ENCODE results near the gene ANXA6.

DNA sequence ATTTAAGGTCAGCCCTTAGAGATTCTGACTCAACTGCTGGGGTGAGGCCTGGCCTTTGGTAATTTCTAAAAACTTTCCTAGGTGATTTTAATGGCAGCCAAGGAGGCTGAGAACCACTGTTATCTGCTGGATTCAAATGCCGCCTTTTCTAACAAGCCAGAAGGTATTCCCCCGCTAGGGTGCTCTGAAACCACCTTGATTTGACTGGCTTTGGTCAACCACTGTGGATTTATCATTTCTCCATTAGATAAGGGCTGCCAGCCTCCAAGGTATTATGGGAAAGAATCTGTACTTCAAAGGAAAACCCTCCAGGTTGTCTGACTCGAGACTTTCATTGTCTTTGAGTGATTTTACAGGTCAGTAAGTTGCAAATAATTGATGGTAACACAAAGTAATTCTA, 4.3 kb downstream of the ANXA6 start:
- TF ChIP-seq, protein P1, sequence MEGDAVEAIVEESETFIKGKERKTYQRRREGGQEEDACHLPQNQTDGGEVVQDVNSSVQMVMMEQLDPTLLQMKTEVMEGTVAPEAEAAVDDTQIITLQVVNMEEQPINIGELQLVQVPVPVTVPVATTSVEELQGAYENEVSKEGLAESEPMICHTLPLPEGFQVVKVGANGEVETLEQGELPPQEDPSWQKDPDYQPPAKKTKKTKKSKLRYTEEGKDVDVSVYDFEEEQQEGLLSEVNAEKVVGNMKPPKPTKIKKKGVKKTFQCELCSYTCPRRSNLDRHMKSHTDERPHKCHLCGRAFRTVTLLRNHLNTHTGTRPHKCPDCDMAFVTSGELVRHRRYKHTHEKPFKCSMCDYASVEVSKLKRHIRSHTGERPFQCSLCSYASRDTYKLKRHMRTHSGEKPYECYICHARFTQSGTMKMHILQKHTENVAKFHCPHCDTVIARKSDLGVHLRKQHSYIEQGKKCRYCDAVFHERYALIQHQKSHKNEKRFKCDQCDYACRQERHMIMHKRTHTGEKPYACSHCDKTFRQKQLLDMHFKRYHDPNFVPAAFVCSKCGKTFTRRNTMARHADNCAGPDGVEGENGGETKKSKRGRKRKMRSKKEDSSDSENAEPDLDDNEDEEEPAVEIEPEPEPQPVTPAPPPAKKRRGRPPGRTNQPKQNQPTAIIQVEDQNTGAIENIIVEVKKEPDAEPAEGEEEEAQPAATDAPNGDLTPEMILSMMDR (IDR thresholded peaks at IDR 0.05), result no peak
- no peak for TF ChIP-seq POLR2A (IDR thresholded peaks at IDR 0.05)

All from esophagus squamous epithelium (tissue), 4 donors.